ENCODE results near the gene RTN4R.

Gene RTN4R

DNA sequence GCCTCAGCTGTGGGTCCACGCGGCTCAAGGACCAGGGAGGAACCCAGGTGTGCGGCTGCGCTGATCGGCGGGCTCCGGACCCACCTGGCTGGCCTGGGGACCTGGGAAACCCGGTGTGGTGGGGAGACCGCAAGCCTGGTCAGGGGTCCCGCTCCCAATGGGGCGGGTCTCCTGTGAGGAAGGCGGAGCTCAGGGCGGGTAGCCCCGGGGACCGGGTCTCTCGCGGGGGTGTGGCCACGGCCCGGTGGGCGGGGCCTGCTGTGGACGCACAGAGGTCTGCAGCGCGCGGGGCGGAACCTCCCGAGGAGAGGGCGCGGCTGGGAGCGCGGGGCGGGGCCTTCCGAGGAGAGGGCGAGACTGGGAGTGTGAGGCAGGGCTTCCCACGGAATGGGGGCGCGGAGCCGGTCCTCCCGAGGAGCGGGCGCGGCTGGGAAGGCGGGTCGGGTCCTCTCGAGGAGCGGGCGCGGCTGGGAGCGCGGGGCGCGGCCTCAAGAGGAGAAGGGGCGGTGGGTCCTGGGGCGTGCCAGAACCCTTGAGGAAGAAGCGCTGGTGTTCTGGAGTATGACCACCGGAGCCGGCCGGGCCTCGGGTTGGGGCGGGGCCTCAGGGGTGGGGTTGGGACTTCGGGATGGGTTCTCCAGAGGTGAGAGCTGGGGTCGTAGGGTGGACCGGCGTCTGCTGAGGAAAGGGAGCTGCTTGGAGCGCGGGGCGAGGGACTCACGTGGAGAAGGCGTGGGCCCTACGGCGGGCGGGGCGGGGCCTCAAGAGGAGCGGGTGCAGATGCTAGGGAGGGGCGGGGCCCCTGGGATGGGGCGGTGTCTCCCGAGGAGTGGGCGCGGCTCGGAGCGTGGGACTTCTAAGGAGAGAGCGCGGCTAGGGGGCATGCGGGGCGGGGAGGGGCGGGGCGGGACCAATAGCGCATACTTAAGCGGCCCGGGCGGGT, 31.0 kb upstream of the RTN4R start (continued):
- TF ChIP-seq, protein P1, sequence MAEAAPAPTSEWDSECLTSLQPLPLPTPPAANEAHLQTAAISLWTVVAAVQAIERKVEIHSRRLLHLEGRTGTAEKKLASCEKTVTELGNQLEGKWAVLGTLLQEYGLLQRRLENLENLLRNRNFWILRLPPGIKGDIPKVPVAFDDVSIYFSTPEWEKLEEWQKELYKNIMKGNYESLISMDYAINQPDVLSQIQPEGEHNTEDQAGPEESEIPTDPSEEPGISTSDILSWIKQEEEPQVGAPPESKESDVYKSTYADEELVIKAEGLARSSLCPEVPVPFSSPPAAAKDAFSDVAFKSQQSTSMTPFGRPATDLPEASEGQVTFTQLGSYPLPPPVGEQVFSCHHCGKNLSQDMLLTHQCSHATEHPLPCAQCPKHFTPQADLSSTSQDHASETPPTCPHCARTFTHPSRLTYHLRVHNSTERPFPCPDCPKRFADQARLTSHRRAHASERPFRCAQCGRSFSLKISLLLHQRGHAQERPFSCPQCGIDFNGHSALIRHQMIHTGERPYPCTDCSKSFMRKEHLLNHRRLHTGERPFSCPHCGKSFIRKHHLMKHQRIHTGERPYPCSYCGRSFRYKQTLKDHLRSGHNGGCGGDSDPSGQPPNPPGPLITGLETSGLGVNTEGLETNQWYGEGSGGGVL (tag by site-specific recombination; IDR thresholded peaks at IDR 0.05), result peak; percentile 60
- TF ChIP-seq SP2 (tag by site-specific recombination; IDR thresholded peaks at IDR 0.05) (peak; percentile 72), ZNF600 (tag by site-specific recombination; IDR thresholded peaks at IDR 0.05) (peak; percentile 98), GLIS2 (tag by site-specific recombination; IDR thresholded peaks at IDR 0.05) (peak; percentile 75), ZNF23 (tag by site-specific recombination; IDR thresholded peaks at IDR 0.05; ENCODE audit: borderline replicate concordance) (no peak), ZNF654 (tag by site-specific recombination; IDR thresholded peaks at IDR 0.05; ENCODE audit: low read depth) (no peak), BCL11B (tag by site-specific recombination; IDR thresholded peaks at IDR 0.05; ENCODE audit: low read depth) (no peak), KLF10 (tag by site-specific recombination; IDR thresholded peaks at IDR 0.05) (peak; percentile 58; the same call in 1 of the 2 replicates), EGR2 (tag by site-specific recombination; IDR thresholded peaks at IDR 0.05; ENCODE audit: low read depth) (0 out of 2 replicates have a peak, but pooled peaks have one; percentile 35), GLIS1 (tag by site-specific recombination; IDR thresholded peaks at IDR 0.05) (peak; percentile 15; the same call in 1 of the 2 replicates), KLF16 (tag by site-specific recombination; IDR thresholded peaks at IDR 0.05) (peak; percentile 68), ZBTB8A (tag by site-specific recombination; IDR thresholded peaks at IDR 0.05) (peak; percentile 32), ZNF335 (tag by site-specific recombination; conservative IDR thresholded peaks at IDR 0.05) (peak; percentile 78), ZNF510 (tag by site-specific recombination; IDR thresholded peaks at IDR 0.05; ENCODE audit: insufficient replicate concordance) (no peak), ZBTB26 (tag by site-specific recombination; optimal IDR thresholded peaks at IDR 0.05) (peak; percentile 77), KLF1 (tag by site-specific recombination; IDR thresholded peaks at IDR 0.05) (peak; percentile 100), ZIC2 (tag by site-specific recombination; IDR thresholded peaks at IDR 0.05) (peak; percentile 24; the same call in 1 of the 2 replicates), KLF9 (tag by site-specific recombination; IDR thresholded peaks at IDR 0.05; ENCODE audit: low read depth) (peak; percentile 88)

- no peak overlapping the region for H3K27ac ChIP-seq (ENCODE audit: extremely low read depth, low read depth, low read length)
- no peaks in the 10 kb centered on the region for H3K36me3 ChIP-seq (ENCODE audit: control insufficient read depth in 2 of 2, insufficient read depth in 1 of 2, low read length in 2 of 2)
- H3K4me3 ChIP-seq (ENCODE audit: low read depth, low read length), result no peak overlapping the region
- no peaks in the 10 kb centered on the region for H3K4me1 ChIP-seq (ENCODE audit: control insufficient read depth, insufficient read depth, low read length)
- no peaks in the 10 kb centered on the region for H3K9me3 ChIP-seq (ENCODE audit: control insufficient read depth, insufficient read depth, low read depth, low read length)
- ChIA-PET POLR2A (interaction anchor here (1.5 kb wide), 1 partner anchor 21 kb away, joined by 8 read pairs; the partner anchor contains the start of gene DGCR6L), CTCF (interaction anchor here (1.5 kb wide), 1 partner anchor 59 kb away, joined by 4 read pairs; no protein-coding TSS in a partner anchor)
- TF ChIP-seq ZNF23 (tag by site-specific recombination; IDR thresholded peaks at IDR 0.05; ENCODE audit: borderline replicate concordance) (no peak), ZBTB7A (tag by site-specific recombination; IDR thresholded peaks at IDR 0.05; ENCODE audit: low read depth) (no peak), YY2 (tag by site-specific recombination; IDR thresholded peaks at IDR 0.05) (no peak), KLF10 (tag by site-specific recombination; IDR thresholded peaks at IDR 0.05) (no peak), ZNF248 (tag by site-specific recombination; IDR thresholded peaks at IDR 0.05) (no peak), KLF9 (tag by site-specific recombination; IDR thresholded peaks at IDR 0.05; ENCODE audit: low read depth) (no peak), MEIS1 (CRISPR knock-in tag; IDR thresholded peaks at IDR 0.05; ENCODE audit: borderline replicate concordance) (no peak), ZNF350 (tag by site-specific recombination; IDR thresholded peaks at IDR 0.05) (no peak), HOXC10 (CRISPR knock-in tag; IDR thresholded peaks at IDR 0.05) (no peak), ZNF548 (tag by site-specific recombination; IDR thresholded peaks at IDR 0.05) (no peak), ZFP41 (tag by site-specific recombination; IDR thresholded peaks at IDR 0.05; ENCODE audit: borderline replicate concordance) (no peak), ZNF416 (tag by site-specific recombination; IDR thresholded peaks at IDR 0.05) (no peak), GLI2 (tag by site-specific recombination; IDR thresholded peaks at IDR 0.05; ENCODE audit: borderline replicate concordance, low read depth) (no peak), GLIS2 (tag by site-specific recombination; IDR thresholded peaks at IDR 0.05) (no peak)
- TF ChIP-seq, protein P2, sequence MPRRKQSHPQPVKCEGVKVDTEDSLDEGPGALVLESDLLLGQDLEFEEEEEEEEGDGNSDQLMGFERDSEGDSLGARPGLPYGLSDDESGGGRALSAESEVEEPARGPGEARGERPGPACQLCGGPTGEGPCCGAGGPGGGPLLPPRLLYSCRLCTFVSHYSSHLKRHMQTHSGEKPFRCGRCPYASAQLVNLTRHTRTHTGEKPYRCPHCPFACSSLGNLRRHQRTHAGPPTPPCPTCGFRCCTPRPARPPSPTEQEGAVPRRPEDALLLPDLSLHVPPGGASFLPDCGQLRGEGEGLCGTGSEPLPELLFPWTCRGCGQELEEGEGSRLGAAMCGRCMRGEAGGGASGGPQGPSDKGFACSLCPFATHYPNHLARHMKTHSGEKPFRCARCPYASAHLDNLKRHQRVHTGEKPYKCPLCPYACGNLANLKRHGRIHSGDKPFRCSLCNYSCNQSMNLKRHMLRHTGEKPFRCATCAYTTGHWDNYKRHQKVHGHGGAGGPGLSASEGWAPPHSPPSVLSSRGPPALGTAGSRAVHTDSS (tag by site-specific recombination; IDR thresholded peaks at IDR 0.05), result no peak
- TF ChIP-seq, protein P3, sequence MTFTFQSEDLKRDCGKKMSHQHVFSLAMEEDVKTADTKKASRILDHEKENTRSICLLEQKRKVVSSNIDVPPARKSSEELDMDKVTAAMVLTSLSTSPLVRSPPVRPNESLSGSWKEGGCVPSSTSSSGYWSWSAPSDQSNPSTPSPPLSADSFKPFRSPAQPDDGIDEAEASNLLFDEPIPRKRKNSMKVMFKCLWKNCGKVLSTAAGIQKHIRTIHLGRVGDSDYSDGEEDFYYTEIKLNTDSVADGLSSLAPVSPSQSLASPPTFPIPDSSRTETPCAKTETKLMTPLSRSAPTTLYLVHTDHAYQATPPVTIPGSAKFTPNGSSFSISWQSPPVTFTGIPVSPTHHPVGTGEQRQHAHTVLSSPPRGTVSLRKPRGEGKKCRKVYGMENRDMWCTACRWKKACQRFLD (tag by site-specific recombination; IDR thresholded peaks at IDR 0.05), result no peak
Measured at GRCh38 chr22:20298110-20298802, 30.1 kb upstream of the RTN4R start.

All from HEK293 (cell line).